Stimulated activated CD4-positive, alpha-beta T cell treated with anti-CD3 and anti-CD28 coated beads, Interleukin-4, amount 100 ng/mL, for 4 hours (primary cell): ENCODE results near the gene STH.

Source experiments
- DNase-seq, 2 experiments: peaks; one replicate each; pipeline ENCODE4 v3.0.0-alpha.2; 2020

STH gene

DNA sequence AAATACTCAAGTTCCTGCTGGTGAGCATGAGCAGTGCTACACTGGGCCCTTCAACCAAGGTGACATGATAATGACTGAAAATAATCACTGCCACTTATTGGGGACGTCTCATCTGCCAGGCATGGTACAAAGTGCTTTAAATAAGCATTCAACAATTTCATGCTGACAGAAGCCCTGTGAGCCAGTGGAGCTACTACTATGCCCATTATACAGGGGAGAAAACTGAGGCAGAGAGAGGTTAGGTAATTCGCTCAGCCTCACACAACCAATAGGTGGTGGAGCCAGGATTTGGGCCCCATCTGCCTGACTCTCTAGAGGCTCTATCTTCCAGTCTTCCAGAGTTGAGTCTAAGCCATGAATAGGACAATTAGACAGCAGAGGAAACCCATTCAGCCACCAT is 30.3 kb upstream of the STH start:
- no peak for DNase-seq

DNA sequence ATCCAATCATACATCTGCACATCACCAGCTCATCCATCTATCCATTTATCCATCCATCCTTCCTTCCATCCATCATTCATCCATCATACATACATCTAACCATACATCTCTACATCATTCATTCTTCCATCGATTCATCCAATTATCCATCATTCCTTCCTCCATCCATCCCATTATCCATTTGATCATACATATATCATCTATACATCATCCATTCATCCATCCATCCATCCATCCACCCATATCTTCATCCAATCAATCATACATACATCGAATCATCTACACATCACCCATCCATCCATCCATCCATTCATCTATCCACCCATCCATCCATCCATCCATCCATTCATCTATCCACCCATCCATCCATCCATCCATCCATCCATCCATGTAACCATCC is 29.3 kb upstream of the STH start:
- no peak for DNase-seq

DNA sequence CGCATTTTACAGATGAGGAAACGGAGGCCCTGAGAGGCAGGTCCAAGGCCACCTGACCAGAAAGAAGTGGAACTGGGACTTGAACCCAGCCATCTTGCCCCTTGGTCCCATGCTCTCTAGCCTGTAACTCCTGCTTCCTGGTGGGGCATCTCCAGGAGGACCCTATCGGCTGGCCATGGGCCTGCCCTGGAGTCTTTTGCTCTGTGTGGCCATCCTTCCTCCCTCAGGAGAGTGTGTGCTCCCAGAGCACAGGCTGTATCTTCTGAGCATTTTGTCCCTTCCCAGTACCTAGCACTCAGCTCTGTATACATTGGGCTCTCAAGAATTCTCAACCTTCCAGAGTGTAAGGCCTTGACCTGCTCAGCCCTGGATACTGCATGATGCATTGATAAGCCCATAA is 28.4 kb upstream of the STH start:
- DNase-seq = no peak

DNA sequence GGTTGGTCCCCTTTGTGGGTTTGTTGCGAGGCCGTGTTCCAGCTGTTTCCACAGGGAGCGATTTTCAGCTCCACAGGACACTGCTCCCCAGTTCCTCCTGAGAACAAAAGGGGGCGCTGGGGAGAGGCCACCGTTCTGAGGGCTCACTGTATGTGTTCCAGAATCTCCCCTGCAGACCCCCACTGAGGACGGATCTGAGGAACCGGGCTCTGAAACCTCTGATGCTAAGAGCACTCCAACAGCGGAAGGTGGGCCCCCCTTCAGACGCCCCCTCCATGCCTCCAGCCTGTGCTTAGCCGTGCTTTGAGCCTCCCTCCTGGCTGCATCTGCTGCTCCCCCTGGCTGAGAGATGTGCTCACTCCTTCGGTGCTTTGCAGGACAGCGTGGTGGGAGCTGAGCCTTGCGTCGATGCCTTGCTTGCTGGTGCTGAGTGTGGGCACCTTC is 27.3 kb upstream of the STH start:
- no peak for DNase-seq

DNA sequence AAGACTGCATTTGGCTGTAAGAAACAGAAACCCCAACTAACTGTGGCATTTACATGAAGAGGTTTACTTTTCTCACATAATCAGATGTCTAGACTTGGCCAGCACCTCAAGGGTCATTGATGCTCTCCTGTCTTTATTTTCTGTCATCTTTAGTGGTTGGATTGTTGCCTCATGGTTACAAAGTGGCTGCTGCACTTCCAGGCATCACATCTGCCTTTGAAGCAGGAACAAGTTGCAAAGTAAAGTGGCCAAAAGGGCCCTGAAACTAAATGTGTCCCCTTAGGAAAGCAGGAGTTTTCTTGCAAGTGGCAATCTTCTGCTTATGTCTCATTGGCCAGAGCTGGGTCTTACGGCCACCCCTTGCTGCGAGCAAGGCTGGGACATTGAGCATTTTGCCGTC is 26.5 kb upstream of the STH start:
- no peak for DNase-seq

DNA sequence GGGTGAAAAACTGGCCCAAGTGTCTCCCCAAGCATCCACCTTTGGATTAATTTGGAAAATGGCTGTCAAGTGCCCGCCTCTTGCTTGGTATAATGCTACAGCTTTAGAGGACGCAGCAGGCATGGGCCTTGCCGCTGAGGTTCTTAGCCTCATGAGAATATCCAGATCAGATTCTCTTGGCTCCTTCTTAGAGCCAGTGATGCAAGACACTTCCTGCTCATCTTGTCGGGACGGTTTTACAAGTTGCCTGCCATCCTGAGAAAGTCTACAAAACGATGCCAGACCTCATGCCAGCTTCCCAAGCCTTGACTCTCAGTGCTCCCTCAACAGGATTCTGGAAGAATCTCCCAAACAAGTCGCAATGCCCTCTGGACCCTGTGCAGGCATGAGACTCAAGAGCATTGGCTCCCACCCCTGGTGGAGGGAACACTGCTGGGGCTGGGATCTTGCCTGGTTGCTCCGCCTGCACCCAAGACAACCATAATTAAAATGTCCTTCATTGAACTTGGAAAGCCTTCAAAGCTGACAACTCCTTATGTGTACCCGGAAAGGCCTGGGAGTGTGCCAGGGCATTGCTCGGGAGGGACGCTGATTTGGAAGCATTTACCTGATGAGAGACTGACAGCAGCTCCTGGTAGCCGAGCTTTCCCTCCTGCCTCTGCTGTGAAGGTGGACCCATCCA is 25.8 kb upstream of the STH start:
- no peak for DNase-seq

DNA sequence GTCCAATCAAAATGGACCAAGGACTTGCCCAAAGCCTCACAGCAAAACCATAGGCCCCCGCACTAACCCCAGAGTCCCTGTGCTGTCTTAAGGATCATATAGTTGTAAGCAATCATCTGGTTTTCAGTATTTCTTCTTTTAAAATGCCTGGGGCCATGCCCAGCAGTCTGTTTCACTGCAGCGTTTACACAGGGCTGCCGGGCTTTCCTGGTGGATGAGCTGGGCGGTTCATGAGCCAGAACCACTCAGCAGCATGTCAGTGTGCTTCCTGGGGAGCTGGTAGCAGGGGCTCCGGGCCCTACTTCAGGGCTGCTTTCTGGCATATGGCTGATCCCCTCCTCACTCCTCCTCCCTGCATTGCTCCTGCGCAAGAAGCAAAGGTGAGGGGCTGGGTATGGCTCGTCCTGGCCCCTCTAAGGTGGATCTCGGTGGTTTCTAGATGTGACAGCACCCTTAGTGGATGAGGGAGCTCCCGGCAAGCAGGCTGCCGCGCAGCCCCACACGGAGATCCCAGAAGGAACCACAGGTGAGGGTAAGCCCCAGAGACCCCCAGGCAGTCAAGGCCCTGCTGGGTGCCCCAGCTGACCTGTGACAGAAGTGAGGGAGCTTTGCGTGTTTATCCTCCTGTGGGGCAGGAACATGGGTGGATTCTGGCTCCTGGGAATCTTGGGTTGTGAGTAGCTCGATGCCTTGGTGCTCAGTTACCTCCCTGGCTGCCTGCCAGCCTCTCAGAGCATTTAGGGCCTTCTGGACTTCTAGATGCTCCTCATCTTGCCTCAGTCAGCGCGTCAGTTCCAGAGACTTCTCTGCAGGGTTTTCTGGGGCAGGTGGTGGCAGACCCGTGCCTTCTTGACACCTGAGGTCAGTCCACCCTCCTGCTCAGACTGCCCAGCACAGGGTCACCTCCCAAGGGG is 24.8 kb upstream of the STH start:
- no peak for DNase-seq

DNA sequence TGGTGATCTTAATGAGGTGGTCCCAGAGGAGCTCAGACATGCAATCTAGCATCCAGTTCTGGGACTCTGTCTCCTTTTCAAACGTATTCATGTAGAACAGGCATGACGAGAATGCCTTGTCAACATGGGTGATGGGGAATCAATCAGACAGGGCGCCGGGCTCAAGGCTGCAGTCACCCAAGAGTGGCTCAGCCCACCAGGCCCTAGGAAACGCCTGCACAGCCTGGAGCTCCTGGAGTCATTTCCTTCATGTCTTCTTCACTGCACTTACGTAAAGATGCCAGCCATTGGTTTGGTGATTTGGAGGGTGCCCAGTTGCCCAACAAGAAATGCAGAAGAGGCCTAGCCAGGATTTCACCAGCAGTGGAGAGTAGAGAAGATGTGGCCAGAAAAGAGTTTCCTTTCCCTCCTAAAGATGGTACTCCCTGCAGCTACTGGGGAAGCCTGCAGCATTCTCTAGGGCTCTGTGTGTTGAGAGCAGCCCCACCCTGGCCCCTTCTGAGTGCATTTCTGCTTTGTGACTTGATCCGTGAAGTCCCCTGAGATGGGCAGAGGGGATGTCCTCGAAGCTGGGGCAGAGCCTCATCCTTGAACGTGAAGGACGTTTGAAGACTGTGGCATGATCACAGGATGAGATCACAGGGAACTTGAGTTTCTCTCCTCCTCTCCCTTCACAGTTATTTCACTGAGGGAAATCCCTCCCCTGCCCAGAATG is 24.0 kb upstream of the STH start:
- DNase-seq = no peak

DNA sequence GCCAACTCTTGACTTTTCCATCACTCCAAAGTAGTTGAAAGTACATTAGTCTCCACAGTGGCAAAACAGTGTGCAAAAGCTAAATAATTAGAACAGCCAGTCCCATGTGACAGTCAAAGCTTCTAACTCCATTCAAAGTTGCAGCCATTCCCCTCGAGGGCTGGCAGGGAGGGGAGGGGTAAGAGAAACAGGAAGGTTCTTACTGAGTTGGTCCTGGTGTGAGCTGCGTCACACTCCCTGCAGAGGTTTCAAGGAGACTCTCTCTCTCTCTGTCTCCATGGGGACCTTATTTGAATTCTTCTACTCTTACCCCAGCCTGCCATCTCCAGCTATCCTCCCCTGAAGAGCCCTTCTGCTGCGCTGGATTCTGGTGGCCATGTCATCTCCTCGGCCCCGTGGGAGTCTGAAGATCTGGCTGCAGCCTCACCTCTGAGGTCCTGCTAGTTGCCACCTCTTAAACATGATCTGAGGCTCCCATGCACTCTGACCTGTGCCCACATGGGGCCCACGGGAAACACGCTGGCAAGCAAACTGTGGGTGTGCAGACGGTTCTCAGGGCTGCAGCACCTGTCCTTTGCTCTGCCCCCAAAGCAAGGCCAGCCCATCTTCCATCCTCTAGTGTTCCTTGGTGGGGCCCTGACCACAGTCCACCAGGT is 23.3 kb upstream of the STH start:
- DNase-seq = no peak

DNA sequence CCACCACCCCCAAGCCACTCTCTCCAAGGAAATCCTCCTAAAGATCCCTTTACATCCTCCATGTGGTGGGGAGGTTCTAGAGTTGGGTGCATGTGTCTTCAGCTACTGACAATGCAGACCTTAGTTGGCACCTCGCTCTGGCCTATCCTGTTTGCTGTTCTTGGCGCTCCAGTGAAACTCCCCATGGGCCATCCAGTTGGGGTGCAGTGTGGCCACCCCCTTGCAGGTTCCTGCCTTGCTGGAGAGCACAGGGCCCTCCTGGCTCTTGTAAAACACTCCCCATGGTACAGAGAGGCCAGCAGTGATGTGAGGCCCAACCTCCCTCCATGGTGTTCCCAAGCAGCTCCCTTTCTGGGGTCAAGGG is 22.7 kb upstream of the STH start:
- DNase-seq = no peak

DNA sequence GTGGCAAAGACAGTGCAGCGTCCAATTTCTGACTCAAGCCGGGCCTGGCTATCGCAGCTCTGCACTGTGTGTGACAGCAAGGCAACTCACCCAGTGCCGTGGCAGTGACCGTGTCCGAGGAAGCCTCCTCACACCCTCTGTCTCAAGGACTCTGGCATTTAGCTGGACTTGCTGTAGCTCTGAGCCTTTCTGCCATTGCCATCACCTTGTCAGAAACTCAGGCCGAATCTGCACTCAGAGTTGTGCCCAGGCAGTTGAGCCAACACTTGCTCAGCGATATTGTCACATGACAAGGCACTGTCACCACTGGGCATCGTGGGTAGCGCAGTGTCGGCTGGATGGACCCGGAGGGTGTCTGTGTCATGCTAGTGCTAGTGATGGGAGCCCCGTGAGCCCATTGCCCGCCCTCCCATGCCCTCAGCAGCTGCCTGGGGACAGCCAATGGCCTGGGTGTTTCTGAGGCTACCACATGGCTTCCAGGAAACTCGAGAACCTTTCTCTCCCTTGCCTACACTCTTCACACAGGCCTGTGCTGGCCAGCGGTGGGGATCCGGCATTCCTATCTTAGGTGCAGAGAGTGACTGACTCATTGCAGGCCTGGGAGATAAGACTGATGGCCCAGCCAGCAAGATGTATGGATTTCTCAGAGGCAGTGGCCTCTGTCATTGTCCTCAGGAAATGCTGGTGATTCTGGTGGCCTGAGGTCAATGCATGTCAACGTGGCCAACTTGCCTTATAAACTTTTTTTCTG is 22.1 kb upstream of the STH start:
- no peak for DNase-seq

DNA sequence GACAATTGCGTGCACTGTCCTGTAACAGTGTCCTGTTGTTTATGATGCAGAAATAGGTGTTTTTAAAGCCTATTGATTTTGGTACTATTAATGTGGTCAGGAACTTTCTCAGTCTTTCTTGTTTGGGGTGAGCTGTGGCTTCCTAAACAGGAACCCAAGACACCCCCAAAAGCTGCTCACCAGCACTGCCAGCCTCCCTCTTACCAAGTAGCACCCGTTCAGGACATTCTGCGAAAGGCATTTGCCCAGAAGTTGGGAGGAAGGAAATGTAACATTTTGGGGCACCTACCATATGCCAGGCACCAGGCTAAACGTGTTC is 21.6 kb upstream of the STH start:
- no peak for DNase-seq

DNA sequence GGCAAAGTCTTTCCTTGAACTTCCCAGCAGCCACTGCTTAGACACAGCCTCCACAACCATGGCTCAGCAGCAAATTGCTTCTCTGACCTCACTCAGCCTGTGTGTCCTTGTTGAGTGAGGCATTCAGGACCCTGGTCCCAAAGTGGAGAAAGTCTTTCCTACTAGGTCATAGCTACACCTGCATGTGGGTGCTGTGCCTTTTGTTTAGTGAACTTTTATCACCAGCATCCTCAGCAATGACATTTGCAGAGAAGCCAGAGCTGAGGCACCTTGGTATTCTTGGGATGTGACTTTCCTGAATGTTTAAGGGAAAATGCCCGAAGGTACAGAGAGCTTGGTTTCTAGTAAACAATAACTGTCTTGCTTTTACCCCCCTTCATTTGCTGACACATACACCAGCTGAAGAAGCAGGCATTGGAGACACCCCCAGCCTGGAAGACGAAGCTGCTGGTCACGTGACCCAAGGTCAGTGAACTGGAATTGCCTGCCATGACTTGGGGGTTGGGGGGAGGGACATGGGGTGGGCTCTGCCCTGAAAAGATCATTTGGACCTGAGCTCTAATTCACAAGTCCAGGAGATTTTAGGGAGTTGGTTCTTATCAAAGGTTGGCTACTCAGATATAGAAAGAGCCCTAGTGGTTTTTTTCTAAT is 20.9 kb upstream of the STH start:
- DNase-seq = no peak

DNA sequence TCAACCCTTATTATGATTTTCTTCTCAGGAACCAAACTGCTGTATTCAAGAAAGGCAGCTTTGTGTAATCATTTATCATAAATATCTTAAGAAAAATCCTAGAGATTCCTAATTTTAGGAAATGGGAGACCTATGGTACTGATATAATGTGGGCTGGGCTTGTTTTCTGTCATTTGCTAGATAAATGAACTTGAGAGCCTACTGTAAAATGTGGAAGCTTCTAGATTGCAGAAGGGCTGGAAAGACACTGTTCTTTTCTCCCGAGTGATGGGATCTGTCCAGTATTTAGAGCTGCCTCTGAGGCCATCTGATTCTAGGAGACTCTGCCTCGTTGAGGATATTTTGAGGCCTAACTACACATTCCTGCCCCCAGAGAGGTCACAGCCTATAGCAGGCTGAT is 19.9 kb upstream of the STH start:
- DNase-seq = no peak

DNA sequence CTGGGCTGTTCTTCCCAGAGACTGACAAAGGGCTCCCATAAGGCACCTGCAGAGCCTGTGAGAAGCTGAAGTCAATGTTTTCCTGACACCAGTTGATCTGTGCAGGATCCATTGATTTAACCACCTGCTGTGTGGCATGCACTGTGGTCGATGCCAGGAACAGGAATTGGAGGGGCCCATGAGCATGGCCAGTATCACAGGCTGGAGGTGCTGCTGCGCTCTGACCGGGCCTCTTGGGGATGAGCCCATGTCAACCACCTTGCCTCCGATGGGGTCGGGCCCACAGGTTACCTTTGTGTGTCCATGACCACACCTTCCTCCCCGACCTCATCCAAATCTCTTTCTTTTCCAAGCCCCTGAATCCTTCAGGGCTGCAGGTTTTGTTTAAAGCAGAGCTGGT is 18.2 kb upstream of the STH start:
- no peak for DNase-seq

DNA sequence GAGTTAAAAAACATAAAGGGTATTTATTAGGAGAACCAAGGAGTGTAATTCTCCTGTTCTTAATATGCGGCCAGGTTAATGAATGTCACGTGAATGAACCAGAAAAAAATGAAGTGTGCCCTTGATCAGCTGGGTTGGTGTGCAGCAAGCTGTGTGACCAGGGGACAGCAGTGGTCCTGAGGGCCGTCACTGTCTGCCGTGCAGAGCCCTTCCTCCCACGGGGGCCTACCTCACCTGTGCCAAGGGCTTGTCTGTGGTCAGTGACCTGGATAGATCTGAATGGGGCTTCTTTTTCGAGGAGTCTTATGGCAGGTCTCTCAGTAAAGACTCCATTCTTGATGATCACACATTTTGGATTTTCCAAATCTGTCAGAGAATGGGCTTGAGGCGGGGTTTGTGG is 17.7 kb upstream of the STH start:
- no peak for DNase-seq

DNA sequence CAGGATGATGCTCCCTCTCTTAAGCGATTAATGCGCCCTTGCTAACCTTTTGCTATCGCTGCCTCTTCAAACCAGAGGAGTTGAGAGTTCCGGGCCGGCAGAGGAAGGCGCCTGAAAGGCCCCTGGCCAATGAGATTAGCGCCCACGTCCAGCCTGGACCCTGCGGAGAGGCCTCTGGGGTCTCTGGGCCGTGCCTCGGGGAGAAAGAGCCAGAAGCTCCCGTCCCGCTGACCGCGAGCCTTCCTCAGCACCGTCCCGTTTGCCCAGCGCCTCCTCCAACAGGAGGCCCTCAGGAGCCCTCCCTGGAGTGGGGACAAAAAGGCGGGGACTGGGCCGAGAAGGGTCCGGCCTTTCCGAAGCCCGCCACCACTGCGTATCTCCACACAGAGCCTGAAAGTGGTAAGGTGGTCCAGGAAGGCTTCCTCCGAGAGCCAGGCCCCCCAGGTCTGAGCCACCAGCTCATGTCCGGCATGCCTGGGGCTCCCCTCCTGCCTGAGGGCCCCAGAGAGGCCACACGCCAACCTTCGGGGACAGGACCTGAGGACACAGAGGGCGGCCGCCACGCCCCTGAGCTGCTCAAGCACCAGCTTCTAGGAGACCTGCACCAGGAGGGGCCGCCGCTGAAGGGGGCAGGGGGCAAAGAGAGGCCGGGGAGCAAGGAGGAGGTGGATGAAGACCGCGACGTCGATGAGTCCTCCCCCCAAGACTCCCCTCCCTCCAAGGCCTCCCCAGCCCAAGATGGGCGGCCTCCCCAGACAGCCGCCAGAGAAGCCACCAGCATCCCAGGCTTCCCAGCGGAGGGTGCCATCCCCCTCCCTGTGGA is 16.0 kb upstream of the STH start:
- DNase-seq = no peak

DNA sequence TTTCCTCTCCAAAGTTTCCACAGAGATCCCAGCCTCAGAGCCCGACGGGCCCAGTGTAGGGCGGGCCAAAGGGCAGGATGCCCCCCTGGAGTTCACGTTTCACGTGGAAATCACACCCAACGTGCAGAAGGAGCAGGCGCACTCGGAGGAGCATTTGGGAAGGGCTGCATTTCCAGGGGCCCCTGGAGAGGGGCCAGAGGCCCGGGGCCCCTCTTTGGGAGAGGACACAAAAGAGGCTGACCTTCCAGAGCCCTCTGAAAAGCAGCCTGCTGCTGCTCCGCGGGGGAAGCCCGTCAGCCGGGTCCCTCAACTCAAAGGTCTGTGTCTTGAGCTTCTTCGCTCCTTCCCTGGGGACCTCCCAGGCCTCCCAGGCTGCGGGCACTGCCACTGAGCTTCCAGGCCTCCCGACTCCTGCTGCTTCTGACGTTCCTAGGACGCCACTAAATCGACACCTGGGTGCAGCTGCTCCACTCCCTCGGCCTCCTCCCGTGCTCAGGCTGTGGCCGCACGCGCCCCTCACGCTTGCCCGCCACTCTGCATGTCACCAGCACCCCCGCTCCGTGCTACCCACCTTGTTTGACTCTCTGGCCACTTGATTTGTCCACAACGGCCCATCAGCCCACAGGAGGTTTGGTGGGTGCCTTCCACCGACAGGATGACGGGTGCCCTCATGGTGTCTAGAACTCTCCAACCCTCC is 15.3 kb upstream of the STH start:
- DNase-seq = no peak

DNA sequence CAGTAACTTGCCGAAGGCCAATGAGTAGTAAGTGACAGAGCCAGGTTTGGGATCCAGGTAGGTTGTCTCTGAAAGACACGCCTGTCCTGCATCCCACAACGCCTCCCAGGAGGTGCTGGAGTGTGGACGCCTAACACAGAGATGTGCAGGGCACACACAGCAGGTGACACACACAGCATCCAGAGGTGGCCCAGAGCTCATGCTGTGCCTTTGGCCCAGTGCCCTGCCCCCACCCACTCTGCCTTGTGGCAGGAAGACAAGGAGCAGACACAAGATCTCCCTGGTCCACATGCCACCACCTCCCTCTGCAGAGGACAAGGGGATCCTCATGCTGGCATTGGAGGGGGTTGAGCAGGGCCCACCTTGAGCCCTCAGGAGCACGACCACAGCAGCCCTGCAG is 14.7 kb upstream of the STH start:
- no peak for DNase-seq

DNA sequence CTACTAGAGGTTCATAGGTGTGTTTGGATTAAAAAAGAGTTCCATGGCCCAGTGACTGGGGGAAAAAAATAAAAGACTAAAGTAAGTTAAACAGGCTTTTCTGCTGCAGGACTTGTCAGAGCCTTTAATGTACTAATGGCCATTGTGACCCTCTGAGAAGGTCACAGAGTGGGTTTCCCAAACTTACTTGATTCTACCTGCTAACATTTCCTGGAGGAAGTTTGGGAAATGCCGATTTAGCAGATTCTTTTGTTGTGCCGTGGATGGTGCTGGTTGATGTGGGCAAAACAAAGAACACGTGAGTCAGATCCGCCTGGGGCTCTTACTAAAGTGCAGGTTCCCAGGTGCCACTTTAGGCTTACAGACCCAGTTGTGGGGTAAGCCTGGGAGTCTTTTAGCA is 13.6 kb upstream of the STH start:
- DNase-seq = no peak

DNA sequence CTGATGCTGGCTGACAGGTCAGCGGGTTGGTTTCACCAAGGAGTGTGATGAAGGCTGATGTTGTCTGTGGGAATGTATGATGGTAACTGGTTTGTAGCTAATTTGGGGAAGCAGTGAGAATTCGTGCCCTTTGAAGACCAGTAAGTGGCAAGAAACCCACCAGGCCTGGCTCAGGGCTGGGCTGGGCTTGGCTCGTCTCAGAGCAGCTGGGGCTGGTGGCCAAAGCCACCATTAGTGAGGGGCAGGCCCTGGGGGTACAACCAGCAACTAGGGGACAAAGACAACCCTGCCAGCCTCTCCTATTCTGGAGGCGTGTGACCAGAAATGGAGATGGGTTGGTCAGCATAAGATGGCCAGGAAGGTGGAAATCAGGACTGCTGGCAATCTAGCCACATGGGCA is 13.0 kb upstream of the STH start:
- no peak for DNase-seq
